ENCODE results near the gene VPS54. TPM values are rescaled to one million over a fixed set of nuclear protein-coding genes. Genes with fewer than 3 reads are reported as not detected.

VPS54 gene
- total RNA-seq, 4 donors from 2014 or later, result 19.0 to 24.1 (median 23.4) TPM

DNA sequence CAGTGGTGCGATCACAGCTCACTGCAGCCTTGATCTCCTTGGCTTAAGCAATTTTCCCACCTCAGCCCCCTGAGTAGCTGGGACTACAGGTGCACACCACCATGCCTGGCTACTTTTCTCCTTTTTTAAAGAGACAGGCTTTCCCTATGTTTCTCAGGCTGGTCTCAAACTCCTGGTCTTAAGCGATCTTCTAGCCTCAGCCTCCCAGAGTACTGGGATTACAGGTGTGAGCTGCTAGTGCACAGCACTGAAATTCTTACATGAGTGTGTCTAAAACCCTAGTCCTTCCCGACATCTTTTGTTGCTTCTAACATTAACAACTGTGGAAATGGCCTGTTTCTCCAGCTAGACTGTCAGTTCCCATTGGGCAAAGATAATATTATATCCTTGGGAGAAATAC, 174.6 kb downstream of the VPS54 start:
- no peak overlapping the region for H3K27ac ChIP-seq (replicated peaks in 1 of 4)
- intact Hi-C loops (cut with DNase I), result loop anchor here (5.0 kb wide), 2 partner anchors 43 to 257 kb away; partner anchors contain the start of genes MDH1 and WDPCP
- H3K9me3 ChIP-seq, result no peaks in the 10 kb centered on the region
- 83% methylated on average over 3 of the region's 3 CpGs for WGBS
- no peaks in the 10 kb centered on the region for H3K36me3 ChIP-seq
- no peaks in the 10 kb centered on the region for H3K27me3 ChIP-seq
- H3K4me1 ChIP-seq, result peaks cover 53 to 72% (median 68%) of the 10 kb centered on the region in 4 donors
- peak overlapping the region in 1 of 4 donors; percentile 27 for H3K4me3 ChIP-seq
- TF ChIP-seq POLR2AphosphoS5 (IDR thresholded peaks at IDR 0.05), result no peak
- no peak for TF ChIP-seq POLR2A (IDR thresholded peaks at IDR 0.05; ENCODE audit: low read depth)
- no peak for TF ChIP-seq EP300 (IDR thresholded peaks at IDR 0.05)
- TF ChIP-seq, protein P1, sequence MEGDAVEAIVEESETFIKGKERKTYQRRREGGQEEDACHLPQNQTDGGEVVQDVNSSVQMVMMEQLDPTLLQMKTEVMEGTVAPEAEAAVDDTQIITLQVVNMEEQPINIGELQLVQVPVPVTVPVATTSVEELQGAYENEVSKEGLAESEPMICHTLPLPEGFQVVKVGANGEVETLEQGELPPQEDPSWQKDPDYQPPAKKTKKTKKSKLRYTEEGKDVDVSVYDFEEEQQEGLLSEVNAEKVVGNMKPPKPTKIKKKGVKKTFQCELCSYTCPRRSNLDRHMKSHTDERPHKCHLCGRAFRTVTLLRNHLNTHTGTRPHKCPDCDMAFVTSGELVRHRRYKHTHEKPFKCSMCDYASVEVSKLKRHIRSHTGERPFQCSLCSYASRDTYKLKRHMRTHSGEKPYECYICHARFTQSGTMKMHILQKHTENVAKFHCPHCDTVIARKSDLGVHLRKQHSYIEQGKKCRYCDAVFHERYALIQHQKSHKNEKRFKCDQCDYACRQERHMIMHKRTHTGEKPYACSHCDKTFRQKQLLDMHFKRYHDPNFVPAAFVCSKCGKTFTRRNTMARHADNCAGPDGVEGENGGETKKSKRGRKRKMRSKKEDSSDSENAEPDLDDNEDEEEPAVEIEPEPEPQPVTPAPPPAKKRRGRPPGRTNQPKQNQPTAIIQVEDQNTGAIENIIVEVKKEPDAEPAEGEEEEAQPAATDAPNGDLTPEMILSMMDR (IDR thresholded peaks at IDR 0.05), result no peak
- no peak for DNase-seq (ENCODE audit: extremely low spot score)

DNA sequence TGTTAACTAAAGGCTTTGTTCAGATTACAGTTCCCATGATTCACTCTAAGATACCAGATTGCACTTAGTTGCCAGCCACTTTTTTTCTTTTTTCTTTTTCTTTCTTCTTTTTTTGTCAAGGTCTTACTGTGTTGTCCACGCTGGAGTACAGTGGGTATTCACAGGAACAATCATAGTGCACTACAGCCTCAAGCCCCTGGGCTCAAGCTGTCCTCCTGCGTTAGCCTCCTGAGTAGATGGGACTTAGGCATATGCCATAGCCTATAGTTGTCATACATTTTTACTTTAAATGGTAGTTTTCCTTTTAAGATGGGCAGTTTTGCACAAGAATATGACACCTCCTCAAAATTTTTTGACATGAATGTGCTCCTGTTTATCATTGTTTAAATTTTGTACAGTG, 175.4 kb downstream of the VPS54 start:
- H3K36me3 ChIP-seq, result no peaks in the 10 kb centered on the region
- DNase-seq (ENCODE audit: extremely low spot score), result no peak
- H3K9me3 ChIP-seq, result no peaks in the 10 kb centered on the region
- no peaks in the 10 kb centered on the region for H3K27me3 ChIP-seq
- peak overlapping the region; percentile 74 to 99 (median 90) for H3K4me3 ChIP-seq
- TF ChIP-seq, protein P1 (IDR thresholded peaks at IDR 0.05), result no peak
- TF ChIP-seq POLR2AphosphoS5 (IDR thresholded peaks at IDR 0.05), result no peak
- no peak for TF ChIP-seq EP300 (IDR thresholded peaks at IDR 0.05)
- TF ChIP-seq POLR2A (IDR thresholded peaks at IDR 0.05; ENCODE audit: low read depth), result no peak
- H3K4me1 ChIP-seq, result peaks cover 46 to 64% (median 60%) of the 10 kb centered on the region in 4 donors
- intact Hi-C loops (cut with DNase I), result loop anchor here (5.0 kb wide), 2 partner anchors 44 to 256 kb away; partner anchors contain the start of genes MDH1 and WDPCP
- H3K27ac ChIP-seq (replicated peaks in 1 of 4), result no peak overlapping the region
- 87% methylated on average over 2 of the region's 2 CpGs for WGBS

DNA sequence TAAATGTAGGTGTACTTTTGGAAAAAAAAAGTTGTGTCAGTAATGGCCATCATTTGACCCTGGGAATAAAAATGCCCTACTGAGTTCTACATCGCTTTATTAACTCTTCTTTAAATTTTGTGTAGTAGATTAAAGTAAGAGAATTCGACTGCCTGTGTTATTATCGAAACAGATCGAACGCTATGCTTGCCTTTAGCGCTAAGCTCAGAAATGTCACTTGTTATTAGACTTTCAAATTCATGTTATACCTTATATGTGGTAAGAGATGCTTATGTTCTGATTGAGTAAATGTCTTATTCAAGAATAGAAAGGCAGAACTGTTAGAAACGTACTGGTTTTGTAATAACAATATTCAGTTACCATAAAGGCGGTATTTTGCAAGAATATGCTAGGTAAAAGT, 176.1 kb downstream of the VPS54 start:
- Histone ChIP-seq H3K4me1 (peaks cover 39 to 57% (median 54%) of the 10 kb centered on the region in 4 donors), H3K9me3 (no peaks in the 10 kb centered on the region), H3K4me3 (peak overlapping the region; percentile 74 to 99 (median 90)), H3K36me3 (no peaks in the 10 kb centered on the region), H3K27ac (replicated peaks in 1 of 4) (peak overlapping the region; percentile 92 to 98 (median 98)), H3K27me3 (no peaks in the 10 kb centered on the region)
- 79% methylated on average over 8 of the region's 8 CpGs for WGBS
- TF ChIP-seq POLR2AphosphoS5 (IDR thresholded peaks at IDR 0.05) (no peak), EP300 (IDR thresholded peaks at IDR 0.05) (no peak), POLR2A (IDR thresholded peaks at IDR 0.05; ENCODE audit: low read depth) (no peak)
- TF ChIP-seq, protein P1 (IDR thresholded peaks at IDR 0.05), result no peak
- intact Hi-C loops (cut with DNase I), result loop anchor here (5.0 kb wide), 2 partner anchors 44 to 256 kb away; partner anchors contain the start of genes MDH1 and WDPCP
- DNase-seq (ENCODE audit: extremely low spot score), result no peak

DNA sequence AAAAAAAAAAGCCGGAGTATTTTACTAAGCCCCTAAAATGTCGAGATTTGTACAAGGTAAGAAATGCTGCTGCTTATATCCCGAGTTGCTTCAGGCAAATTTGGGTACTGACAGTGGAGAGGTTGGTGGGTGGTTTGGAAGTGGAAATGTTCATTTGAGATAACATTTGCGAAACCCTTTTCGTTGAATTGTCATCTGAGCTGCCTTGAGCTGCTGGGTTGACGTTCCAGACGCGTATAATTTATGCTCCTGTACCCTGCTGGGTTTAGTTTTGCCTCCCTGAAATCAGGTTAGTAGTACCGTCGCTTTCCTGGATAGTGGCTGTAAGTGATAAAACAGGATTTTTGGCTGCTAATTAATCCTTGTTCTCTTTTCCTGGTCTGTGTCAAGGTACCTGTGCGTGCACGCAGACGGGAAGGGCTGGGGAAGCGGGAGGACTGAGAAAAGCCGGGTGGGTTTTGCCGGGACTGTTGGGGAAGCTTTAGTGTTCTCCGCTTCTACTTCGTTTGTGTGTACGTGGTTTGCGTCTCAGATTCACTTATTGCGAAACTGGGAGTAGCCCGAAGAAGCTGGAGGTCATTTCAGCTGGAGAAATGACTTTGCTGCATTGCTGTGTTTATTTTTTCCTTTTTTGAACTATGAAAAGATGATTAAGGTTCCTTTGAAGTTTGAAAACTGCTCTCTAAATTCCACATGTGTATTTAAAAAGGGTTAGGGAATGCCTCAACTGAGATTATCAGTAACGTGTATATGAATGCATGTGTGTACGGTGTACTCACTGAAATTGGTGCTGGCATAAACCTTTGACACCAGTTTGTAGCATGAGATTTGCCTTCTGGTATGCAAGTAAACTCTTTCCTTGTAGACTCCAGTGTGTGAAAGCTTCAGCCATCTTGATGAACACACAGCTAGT, 176.8 kb downstream of the VPS54 start:
- Histone ChIP-seq H3K36me3 (no peaks in the 10 kb centered on the region), H3K27me3 (no peaks in the 10 kb centered on the region), H3K27ac (replicated peaks in 1 of 4) (peak overlapping the region; percentile 92 to 98 (median 98)), H3K9me3 (no peaks in the 10 kb centered on the region), H3K4me3 (peak overlapping the region; percentile 74 to 99 (median 90)), H3K4me1 (peaks cover 35 to 55% (median 49%) of the 10 kb centered on the region in 4 donors)
- TF ChIP-seq, protein P1 (IDR thresholded peaks at IDR 0.05), result no peak
- TF ChIP-seq POLR2AphosphoS5 (IDR thresholded peaks at IDR 0.05) (peak; percentile 73 to 90), POLR2A (IDR thresholded peaks at IDR 0.05; ENCODE audit: low read depth) (peak; percentile 33), EP300 (IDR thresholded peaks at IDR 0.05) (no peak)
- DNase-seq (ENCODE audit: extremely low spot score), result no peak
- intact Hi-C loops (cut with DNase I), result loop anchor here (5.0 kb wide), 2 partner anchors 45 to 255 kb away; partner anchors contain the start of genes MDH1 and WDPCP
- 2% methylated on average over 24 of the region's 24 CpGs for WGBS

Small RNA genes lying within 50 kb of the gene (small RNA-seq; reads per million reads assigned to genes)
- gene RF01293, result 0 reads per million in 3 donors

Other genes starting within 250 kb of the VPS54 start
- gene UGP2, start 177.5 kb downstream of the VPS54 start, total RNA-seq, result 100 to 1,000 TPM; 163 to 247 (median 198) TPM
- gene PELI1, start 125.0 kb upstream of the VPS54 start, total RNA-seq, result 10 to 100 TPM; 13.7 to 31.1 (median 19.7) TPM

Data from esophagus muscularis mucosa (tissue), 4 donors.